HG03469 (cell line): ENCODE measurements around the gene VPS13D.

Experiments used
- ATAC-seq: cut with Tn5 transposase; IDR thresholded peaks from one replicate; pipeline ENCODE4 v1.9.1; 2021; ENCODE audit warnings: mild to moderate bottlenecking, moderate library complexity, moderate number of reproducible peaks; ENCODE audit not compliant: unreplicated experiment

The VPS13D gene

DNA sequence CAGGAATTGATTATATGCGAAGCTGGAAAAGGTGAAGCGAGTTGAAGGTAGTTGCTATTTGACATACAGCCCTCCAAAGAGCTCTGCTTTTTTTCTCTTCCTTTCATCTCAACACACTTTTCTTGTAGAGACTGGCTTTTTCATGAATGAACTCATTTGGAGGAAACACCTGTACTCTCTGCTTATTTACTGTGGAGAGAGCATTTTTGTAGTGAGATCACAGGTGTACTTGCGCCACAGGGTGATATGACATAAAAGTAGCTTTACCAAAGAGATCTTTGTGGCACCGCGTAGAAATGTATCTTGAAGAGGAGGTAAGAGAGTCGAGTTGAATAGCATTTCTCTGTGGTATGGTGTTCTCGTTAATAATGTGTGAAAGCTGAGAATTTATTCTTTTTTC, 187.6 kb downstream of the VPS13D start:
- no peak for ATAC-seq

- no peak for ATAC-seq
These were observed 190.3 kb downstream of the VPS13D start for GRCh38 chr1:12420171-12420570.

DNA sequence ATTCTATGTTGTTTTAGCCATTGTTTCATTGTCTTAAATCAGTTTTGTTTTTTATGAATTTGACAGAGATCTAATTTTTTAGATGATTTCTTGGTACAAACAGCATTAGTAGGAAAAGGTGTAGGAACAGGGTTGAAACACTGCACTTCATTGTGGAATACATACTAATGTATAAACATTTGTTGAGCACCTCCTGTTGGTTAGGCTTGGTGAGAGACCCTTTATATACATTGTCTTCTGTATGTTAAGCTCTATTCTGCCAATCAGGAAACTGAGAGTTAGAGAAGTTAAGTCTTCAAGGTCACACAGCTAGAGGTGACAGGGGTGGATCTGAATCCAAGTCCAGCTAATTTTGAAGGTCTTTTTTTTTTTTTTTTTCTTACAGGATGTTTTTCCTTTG, 192.7 kb downstream of the VPS13D start:
- no peak for ATAC-seq

DNA sequence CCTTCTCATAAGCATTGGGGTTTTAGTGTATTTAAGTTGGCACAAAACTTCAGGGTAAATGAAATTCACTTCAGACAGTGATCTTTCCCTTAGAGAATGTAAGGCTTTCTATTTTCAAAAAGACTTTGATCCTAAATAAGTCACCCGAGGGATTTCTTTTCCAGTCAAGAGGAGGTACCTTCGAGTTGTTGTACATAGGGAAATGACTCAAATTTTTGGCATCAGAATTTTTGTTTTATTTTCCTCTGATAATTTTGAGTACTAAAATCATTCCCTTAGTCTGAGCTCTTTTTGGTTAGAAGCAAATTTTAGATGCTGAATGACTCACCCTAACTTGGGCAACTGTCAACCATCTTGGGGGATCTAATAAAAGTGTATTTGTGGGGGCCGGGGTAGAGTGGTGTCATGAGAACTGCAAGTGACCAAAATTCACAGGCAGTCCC, 194.3 kb downstream of the VPS13D start:
- no peak for ATAC-seq

GRCh38 chr1:12424793-12425192, 195.0 kb downstream of the VPS13D start:
- ATAC-seq = no peak

DNA sequence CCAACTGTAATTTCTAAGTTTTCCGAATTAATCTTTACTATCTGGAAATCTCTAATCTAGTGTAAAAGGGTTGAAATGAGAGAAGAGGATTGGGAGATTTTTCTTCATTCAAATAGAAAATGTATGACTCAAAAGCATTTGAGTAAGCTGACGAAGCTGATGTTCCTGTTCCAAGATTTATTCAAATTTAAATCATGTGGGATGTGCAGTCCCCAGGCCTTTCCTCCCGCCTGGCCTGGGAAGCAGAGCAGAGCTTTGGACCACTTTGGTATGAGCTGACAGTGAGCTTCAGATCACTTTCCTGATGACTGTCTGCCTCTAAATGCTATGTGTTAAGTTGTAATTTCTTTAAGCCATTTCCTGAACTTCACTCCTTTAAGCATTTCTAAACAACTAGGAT, 196.2 kb downstream of the VPS13D start:
- no peak for ATAC-seq

DNA sequence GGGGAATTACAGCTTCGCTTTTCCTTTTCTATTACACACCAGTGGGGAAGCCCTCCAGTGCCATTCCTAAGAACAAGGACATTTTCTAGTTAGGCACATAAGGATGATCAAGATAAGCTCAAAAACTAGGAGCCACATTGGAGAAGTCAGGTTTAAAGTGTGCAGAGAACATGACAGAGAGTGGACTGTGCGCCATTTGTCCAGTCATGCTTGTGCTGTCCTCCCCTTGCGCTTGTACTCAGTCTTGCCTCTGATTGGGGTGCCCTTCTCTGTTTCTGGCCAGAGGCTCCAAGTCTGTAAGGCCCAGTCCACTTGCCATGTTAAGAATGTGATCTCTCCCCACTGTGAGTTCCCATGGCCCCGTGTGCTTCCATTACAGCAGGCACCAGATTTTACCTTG, 198.5 kb downstream of the VPS13D start:
- no peak for ATAC-seq

- no peak for ATAC-seq
These were observed 200.7 kb downstream of the VPS13D start for GRCh38 chr1:12430525-12430924.

DNA sequence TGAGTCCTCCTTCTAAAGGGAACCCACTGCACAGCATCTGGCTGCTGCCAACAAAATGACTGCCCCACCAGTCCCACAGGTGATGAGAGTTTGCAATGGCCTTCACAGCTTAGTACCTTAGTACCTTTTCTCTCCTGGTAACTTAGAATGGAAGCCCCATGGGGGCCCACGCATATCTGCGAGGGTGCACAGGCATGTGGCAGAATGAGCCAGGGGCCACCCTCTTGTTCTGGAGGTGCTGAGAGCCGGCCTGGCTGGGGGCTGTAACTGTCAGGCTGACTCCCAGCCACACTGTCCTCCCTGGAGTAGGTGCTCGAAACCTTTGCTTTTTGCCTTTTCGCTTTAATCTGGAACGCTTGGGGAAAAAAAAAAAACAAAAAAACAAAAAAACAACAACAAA, 203.1 kb downstream of the VPS13D start:
- ATAC-seq = no peak

DNA sequence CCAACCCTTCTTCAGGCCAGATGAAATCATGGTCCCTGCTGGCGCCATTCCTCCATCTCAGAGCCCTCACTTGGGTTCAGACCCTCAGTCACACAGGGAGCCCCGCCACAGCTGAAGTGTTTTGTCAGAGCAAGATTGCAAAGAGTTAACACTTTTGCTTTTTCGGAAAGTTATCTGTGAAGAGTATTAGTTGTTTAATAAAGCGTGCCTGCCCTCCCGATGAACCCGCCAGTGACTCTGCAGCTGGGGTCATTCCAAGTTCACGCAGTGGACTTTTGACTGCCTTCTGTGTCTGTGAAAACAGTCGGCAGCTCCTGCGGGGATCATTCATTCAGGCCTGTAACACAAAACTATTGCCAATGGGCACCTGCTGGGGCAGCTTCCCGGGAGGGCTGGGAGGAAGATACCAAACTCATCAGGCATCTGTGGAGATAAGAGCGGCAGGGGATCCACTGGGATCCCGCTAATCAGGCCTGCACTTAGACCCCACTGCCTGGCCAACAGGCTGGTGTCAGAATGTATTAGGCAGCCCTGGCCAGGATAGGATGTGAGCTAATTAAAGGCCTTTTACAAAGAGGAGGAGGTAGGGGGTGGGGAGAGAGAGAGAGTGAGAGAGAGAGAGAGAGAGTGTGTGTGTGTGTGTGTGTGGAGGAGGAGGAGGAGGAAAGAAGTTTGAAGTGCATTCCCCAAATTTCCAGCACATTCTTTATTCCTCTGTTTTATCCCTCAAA, 203.7 kb downstream of the VPS13D start:
- no peak for ATAC-seq

- no peak for ATAC-seq
These were observed 204.3 kb downstream of the VPS13D start for GRCh38 chr1:12434174-12434573.

DNA sequence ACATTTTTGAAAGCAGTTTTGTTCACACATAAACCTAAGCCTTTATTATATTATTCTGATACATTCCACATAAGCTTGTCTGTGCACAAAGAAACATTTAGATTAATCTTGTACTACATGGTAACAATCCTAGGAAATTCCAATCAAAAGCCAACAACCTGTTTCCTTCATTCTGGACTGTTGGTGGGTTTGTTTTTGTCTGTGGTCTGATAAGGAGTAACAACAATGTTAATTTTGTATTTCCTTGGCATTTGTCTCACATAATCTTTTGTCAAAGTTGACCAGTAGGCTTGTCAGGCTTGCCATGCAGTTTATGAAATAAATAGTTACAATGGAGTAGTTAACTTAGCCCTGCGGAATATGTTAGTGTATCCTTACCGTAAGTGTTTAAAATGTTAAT, 204.9 kb downstream of the VPS13D start:
- no peak for ATAC-seq

- ATAC-seq = peak; percentile 53
These were observed 206.0 kb downstream of the VPS13D start for GRCh38 chr1:12435639-12436344.

DNA sequence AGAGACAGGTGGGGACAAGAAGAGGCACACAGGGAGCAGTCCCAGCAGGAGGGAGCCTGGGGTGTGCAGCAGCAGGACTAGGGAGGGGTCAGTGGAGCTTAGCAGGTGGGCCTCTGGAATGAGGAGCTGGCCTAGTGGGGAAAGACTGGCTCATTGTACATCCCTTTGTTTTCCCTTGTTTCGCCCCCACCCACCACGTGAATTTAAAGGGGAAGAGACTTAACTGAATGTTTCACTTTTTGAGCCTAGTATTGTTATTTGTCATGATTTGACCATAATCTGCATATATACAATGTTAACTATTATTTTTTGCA, 206.5 kb downstream of the VPS13D start:
- no peak for ATAC-seq

DNA sequence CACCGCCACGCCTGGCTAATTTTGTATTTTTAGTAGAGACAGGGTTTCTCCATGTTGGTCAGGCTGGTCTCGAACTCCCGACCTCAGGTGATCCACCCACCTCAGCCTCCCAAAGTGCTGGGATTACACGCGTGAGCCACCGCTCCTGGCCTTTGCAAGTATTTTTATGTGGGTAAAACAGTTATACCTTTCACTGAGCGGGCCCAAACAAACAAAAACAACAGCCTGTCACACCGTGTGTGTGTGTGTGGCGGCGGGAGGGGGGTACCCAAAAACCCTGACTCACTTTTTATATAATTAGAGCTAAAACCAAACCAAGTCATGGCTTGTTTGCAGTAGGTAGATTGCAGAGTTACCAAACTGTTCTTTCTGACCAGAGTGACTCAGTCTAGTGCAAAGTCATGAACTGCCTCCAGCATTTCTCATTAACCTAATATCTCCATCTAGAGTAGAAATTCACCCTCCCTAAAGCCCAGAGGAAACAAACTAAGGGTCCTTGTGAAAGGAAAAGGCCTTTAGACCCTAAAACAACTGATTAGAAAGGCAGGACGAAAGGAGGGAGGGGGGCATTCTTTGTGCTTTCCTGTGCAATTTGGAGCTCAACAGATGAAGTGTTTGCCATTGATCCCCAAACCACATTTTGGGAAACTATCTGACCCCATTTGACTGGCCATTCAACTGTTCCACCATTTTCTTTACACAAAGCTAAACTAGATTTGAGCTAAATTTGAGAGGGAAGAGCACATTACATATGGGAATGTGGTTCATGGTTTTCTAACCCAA, 207.2 kb downstream of the VPS13D start:
- no peak for ATAC-seq

- no peak for ATAC-seq
These were observed 207.8 kb downstream of the VPS13D start for GRCh38 chr1:12437629-12438028.

DNA sequence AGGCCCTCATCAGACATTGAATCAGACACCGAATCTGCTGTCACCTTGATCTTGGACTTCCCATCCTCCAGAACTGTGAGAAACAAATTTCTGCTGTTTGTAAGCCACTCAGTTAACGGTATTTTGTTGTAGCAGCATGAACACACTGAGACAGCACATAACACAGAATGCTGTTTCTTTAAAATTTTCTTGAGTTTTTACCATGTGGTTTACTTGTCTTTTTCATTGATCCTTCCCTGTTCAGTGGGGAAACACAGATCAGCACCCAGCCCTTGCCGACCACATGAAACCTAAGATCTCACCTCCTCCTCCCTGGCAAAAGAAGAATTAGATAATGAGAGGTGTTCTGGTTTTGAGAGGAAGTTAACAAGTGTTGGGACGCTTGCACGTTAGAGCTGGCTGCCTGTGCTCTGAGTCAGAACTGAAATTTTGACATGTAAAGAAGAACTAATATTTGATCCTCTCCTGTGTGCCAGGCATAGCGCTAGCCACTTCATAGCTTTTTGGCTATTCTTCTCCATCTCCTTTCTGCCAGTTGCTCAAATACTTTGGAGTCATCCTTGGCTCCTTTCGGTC, 208.6 kb downstream of the VPS13D start:
- peak; percentile 35 for ATAC-seq

DNA sequence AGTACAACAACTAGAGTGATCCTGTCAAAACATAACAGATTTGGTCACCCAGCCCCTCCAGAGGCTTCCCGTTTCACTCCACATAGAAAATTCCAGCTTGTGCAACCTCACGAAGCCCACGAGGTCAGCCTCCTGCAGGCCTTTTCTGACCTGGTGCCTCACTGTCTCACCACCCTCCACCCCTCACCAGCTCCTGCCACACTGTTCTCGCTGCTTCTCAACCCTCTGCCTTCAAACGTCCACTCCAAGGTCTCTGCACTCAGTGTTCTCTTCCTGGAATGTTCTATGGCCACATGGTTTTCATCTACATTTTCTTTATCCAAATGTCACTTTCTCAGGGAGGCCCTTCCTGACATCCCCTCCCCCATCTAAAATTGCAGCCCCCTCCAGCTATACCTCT, 209.2 kb downstream of the VPS13D start:
- ATAC-seq = no peak

GRCh38 chr1:12441414-12442105, 211.7 kb downstream of the VPS13D start:
- ATAC-seq = no peak

GRCh38 chr1:12442217-12442616, 212.4 kb downstream of the VPS13D start:
- no peak for ATAC-seq

GRCh38 chr1:12443151-12443550, 213.3 kb downstream of the VPS13D start:
- ATAC-seq = no peak
